ENCODE results near the gene LCLAT1. TPM values are rescaled to one million over a fixed set of nuclear protein-coding genes. Genes with fewer than 3 reads are reported as not detected.
A peak's percentile ranks its signal among the peaks of the same experiment; 100 is the strongest.
"Not testable (repeated sequence)": the region's sequence is repeated elsewhere in the genome, so short reads cannot be mapped to it uniquely, and the experiment has no call there.

LCLAT1 gene
- total and polyA plus RNA-seq, 2 donors (not counting 1 experiment from before 2014, with no cell fraction given): 5.1 to 21.9 TPM

- ATAC-seq (ENCODE audit: low read depth) (peak; percentile 21), DNase-seq (peak; percentile 9)
- peaks cover 8% of the 10 kb centered on the region in 2 donors for H3K4me1 ChIP-seq (ENCODE audit: control insufficient read depth in 2 of 2, insufficient read depth in 2 of 2, low read length in 2 of 2)
- H2AFZ ChIP-seq (ENCODE audit: insufficient read depth, low read depth, low read length, poor library complexity, severe bottlenecking): no peak overlapping the region
- H3K9me3 ChIP-seq (ENCODE audit: control extremely low read depth in 1 of 3, control insufficient read depth in 2 of 3, insufficient read depth in 1 of 3, low read length in 2 of 3): no peaks in the 10 kb centered on the region
- no peaks in the 10 kb centered on the region for H4K20me1 ChIP-seq (ENCODE audit: control insufficient read depth, insufficient read depth, low read length, poor library complexity, severe bottlenecking)
- Mint-ChIP-seq H3K4me3 (no peak overlapping the region), H3K27me3 (no peaks in the 10 kb centered on the region), H3K4me1 (peaks cover 15% of the 10 kb centered on the region), H3K27ac (no peak overlapping the region), H3K9me3 (ENCODE audit: insufficient read depth) (no peaks in the 10 kb centered on the region)
- no CpG with 5 or more reads among the region's 3 CpGs for WGBS (ENCODE audit: insufficient coverage)
- H3K36me3 ChIP-seq (replicated peaks in 1 of 2; ENCODE audit: control extremely low read depth in 1 of 2, control insufficient read depth in 1 of 2, extremely low read depth in 1 of 2, insufficient read depth in 2 of 2, low read length in 1 of 2): peaks cover 1 to 6% of the 10 kb centered on the region in 2 experiments
- no peaks in the 10 kb centered on the region for H3K27me3 ChIP-seq (replicated peaks in 1 of 4; ENCODE audit: control extremely low read depth in 1 of 4, control insufficient read depth in 3 of 4, insufficient read depth in 4 of 4, low read length in 3 of 4)
- H3K4me2 ChIP-seq (replicated peaks; ENCODE audit: low read depth, low read length, poor library complexity, severe bottlenecking): peak overlapping the region; percentile 14
- TF ChIP-seq EZH2 (IDR thresholded peaks at IDR 0.05; ENCODE audit: borderline replicate concordance, insufficient read depth, low read depth, low read length, poor library complexity, severe bottlenecking): no peak
- TF ChIP-seq CTCF (IDR thresholded peaks at IDR 0.05): no peak
- no peak overlapping the region for H3K27ac ChIP-seq (ENCODE audit: low read length in 2 of 2)
- no peak overlapping the region for H3K4me3 ChIP-seq (ENCODE audit: control extremely low read depth in 1 of 5, extremely low read depth in 1 of 5, insufficient read depth in 1 of 5, low read depth in 2 of 5, low read length in 4 of 5)
- no peaks in the 10 kb centered on the region for H3K79me2 ChIP-seq (ENCODE audit: control insufficient read depth, insufficient read depth, low read length)
- no peak overlapping the region for H3K9ac ChIP-seq (ENCODE audit: low read length)
- ChIA-PET CTCF (interaction anchor here (0.9 to 1.2 kb wide), 4 partner anchors 10 to 402 kb away, joined by 3 to 4 read pairs (median 3); no protein-coding TSS in a partner anchor), POLR2A (no interaction called here)
- intact Hi-C loops (cut with micrococcal nuclease): no loop called here
These were observed 194.8 kb downstream of the LCLAT1 start for GRCh38 chr2:30641765-30642345.

GRCh38 chr2:30643013-30643412 is 196.0 kb downstream of the LCLAT1 start:
- ATAC-seq (ENCODE audit: low read depth); H3K27ac ChIP-seq (ENCODE audit: low read length in 2 of 2); H2AFZ ChIP-seq (ENCODE audit: insufficient read depth, low read depth, low read length, poor library complexity, severe bottlenecking); H3K27me3 ChIP-seq (replicated peaks in 1 of 4; ENCODE audit: control extremely low read depth in 1 of 4, control insufficient read depth in 3 of 4, insufficient read depth in 4 of 4, low read length in 3 of 4); H3K4me3 Mint-ChIP-seq; H4K20me1 ChIP-seq (ENCODE audit: control insufficient read depth, insufficient read depth, low read length, poor library complexity, severe bottlenecking); DNase-seq; H3K27ac Mint-ChIP-seq; CTCF ChIA-PET; H3K9me3 ChIP-seq (ENCODE audit: control extremely low read depth in 1 of 3, control insufficient read depth in 2 of 3, insufficient read depth in 1 of 3, low read length in 2 of 3); H3K9ac ChIP-seq (ENCODE audit: low read length); H3K79me2 ChIP-seq (ENCODE audit: control insufficient read depth, insufficient read depth, low read length); H3K4me3 ChIP-seq (ENCODE audit: control extremely low read depth in 1 of 5, extremely low read depth in 1 of 5, insufficient read depth in 1 of 5, low read depth in 2 of 5, low read length in 4 of 5); POLR2A ChIA-PET; intact Hi-C loops (cut with micrococcal nuclease); H3K4me2 ChIP-seq (replicated peaks; ENCODE audit: low read depth, low read length, poor library complexity, severe bottlenecking); H3K36me3 ChIP-seq (replicated peaks in 1 of 2; ENCODE audit: control extremely low read depth in 1 of 2, control insufficient read depth in 1 of 2, extremely low read depth in 1 of 2, insufficient read depth in 2 of 2, low read length in 1 of 2); H3K27me3 Mint-ChIP-seq; H3K9me3 Mint-ChIP-seq (ENCODE audit: insufficient read depth); H3K4me1 ChIP-seq (ENCODE audit: control insufficient read depth in 2 of 2, insufficient read depth in 2 of 2, low read length in 2 of 2): not testable (repeated sequence)
- no CpG with 5 or more reads among the region's 4 CpGs for WGBS (ENCODE audit: insufficient coverage)
- H3K4me1 Mint-ChIP-seq: peaks cover 15% of the 10 kb centered on the region

Measured in B cell (primary cell).